ENCODE results near the gene SEPTIN3. TPM values are rescaled to one million over a fixed set of nuclear protein-coding genes. Genes with fewer than 3 reads are reported as not detected.
"Not testable (repeated sequence)": the region's sequence is repeated elsewhere in the genome, so short reads cannot be mapped to it uniquely, and the experiment has no call there.

SEPTIN3 gene
- total RNA-seq, 1 donor from 2014 or later: 1.5 TPM

DNA sequence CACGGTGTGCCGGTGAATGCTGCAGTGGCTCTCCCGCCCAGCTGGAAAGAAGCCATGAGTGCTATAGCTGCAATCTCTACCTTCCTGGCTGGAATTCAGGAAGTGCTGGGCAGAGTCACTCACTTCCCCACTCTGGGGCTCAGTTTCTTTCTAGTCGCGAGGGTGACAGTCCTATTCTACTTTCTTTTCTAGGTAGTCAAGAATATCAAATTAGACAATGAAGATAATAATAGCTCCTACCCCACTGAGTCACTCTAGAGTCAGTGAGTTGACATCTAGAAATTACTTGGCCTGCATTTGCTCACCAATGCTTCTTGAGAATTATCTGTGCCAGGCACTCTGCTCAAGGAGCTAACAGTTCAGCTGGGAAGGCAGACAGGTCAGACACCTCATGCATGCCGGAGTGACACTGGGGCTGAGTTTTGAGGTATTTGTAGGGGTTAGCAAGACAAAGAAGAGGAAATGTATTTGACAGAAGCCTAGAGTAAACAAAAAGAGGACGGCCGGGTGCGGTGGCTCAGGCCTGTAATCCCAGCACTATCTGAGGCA lies 25.5 kb upstream of the SEPTIN3 start:
- Histone ChIP-seq H3K4me3 (no peak overlapping the region), H3K4me1 (peaks cover 19% of the 10 kb centered on the region), H3K9me3 (no peaks in the 10 kb centered on the region), H3K27me3 (no peaks in the 10 kb centered on the region), H3K27ac (no peak overlapping the region), H3K36me3 (no peaks in the 10 kb centered on the region)
- TF ChIP-seq, protein P1, sequence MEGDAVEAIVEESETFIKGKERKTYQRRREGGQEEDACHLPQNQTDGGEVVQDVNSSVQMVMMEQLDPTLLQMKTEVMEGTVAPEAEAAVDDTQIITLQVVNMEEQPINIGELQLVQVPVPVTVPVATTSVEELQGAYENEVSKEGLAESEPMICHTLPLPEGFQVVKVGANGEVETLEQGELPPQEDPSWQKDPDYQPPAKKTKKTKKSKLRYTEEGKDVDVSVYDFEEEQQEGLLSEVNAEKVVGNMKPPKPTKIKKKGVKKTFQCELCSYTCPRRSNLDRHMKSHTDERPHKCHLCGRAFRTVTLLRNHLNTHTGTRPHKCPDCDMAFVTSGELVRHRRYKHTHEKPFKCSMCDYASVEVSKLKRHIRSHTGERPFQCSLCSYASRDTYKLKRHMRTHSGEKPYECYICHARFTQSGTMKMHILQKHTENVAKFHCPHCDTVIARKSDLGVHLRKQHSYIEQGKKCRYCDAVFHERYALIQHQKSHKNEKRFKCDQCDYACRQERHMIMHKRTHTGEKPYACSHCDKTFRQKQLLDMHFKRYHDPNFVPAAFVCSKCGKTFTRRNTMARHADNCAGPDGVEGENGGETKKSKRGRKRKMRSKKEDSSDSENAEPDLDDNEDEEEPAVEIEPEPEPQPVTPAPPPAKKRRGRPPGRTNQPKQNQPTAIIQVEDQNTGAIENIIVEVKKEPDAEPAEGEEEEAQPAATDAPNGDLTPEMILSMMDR (IDR thresholded peaks at IDR 0.05): no peak
- TF ChIP-seq POLR2A (IDR thresholded peaks at IDR 0.05): no peak
- no peak for TF ChIP-seq POLR2AphosphoS5 (IDR thresholded peaks at IDR 0.05; ENCODE audit: insufficient read depth in 1 of 2, low read depth in 1 of 2)
- no peak for DNase-seq (ENCODE audit: extremely low spot score in 2 of 2)
- intact Hi-C loops (cut with DNase I): loop anchor here (10.0 kb wide), 2 partner anchors 119 to 199 kb away; no protein-coding TSS in a partner anchor

DNA sequence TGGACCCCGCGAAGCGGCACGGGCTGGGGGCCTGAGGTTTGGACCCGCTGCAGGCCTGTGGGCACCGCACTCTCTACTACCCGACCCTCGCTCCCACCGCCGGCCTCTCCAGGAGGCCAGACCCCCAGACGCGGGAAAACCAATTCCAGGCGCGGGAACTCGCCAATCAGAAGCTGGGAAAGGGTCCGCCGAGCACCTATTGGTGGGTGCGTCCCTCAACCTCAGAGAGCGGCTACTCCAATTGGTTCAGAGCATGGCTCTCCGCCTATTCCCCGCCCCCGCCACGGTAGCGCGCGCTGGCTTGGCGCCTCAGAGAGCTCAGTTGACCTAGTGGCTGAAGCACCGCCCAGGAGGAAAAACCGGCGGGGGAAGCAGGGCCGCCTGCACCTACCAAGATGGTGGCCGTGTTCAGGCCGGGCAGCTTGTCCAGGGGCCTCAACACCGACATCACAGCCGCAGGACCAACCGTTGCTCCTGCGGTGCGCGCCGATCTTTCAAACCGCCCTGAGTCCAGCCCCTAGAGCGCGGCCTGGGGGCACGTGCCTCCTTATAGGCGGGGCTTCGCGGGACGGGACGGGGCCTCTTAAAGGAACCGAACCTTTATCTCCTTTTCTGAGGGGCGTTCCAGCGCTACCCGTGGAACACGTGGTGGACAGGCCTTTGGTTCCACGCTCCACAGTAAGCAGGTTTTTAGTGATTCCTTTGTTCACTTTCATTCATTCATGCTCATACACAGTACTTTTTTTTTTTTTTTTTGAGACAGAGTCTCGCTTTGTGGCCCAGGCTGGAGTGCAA lies 22.4 kb upstream of the SEPTIN3 start, which contains the start of gene CENPM:
TSS of gene CENPM (minus strand) at position 524 of the 795 bp plus-strand sequence. CDS start at position 448, 76 bp downstream.
- peak; percentile 74 to 78 for TF ChIP-seq POLR2AphosphoS5 (IDR thresholded peaks at IDR 0.05; ENCODE audit: insufficient read depth in 1 of 2, low read depth in 1 of 2)
- no peak for TF ChIP-seq POLR2A (IDR thresholded peaks at IDR 0.05)
- TF ChIP-seq, protein P1 (IDR thresholded peaks at IDR 0.05): no peak
- DNase-seq (ENCODE audit: extremely low spot score in 2 of 2): peak in 1 of 2 donors; percentile 94
- intact Hi-C loops (cut with DNase I): loop anchor here (10.0 kb wide), 2 partner anchors 122 to 202 kb away; no protein-coding TSS in a partner anchor
- Histone ChIP-seq H3K4me3 (peak within 1 kb of the TSS; percentile 57 to 73), H3K4me1 (peaks cover 12% of the 10 kb centered on the region), H3K27me3 (no peaks in the 10 kb centered on the region), H3K9me3 (no peaks in the 10 kb centered on the region), H3K27ac (peak within 1 kb of the TSS; percentile 42), H3K36me3 (no peaks in the 10 kb centered on the region)

DNA sequence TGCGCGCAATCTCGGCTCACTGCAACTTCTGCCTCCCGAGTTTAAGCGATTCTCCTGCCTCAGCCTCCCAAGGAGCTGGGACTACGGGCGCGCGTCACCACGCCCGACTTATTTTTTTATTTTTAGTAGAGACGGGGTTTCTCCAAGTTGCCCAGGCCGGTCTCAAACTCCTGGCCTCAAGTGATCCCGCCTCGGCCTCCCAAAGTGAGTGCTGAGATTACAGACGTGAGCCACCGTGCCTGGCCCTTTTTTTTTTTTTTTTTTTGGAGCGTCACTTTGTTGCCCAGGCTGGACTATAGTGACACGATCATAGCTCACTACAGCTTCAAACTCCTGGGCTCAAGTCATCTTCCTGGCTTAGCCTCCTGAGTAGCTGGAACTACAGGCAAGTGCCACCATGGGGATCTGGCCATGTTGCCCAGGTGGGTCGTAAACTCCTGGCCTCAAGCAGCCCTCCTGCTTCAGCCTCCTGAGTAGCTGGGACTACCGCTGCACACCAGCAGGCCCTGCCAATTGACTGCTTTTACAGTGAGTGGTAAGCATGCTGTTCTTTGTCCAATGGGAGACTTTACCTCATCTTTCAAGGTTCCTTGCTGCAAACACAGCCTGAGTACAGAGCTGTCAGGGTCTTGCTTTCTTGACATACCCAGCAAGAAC lies 21.7 kb upstream of the SEPTIN3 start:
- TF ChIP-seq, protein P1 (IDR thresholded peaks at IDR 0.05): no peak
- no peak for TF ChIP-seq POLR2AphosphoS5 (IDR thresholded peaks at IDR 0.05; ENCODE audit: insufficient read depth in 1 of 2, low read depth in 1 of 2)
- TF ChIP-seq POLR2A (IDR thresholded peaks at IDR 0.05): no peak
- intact Hi-C loops (cut with DNase I): loop anchor here (10.0 kb wide), 2 partner anchors 123 to 203 kb away; no protein-coding TSS in a partner anchor

DNA sequence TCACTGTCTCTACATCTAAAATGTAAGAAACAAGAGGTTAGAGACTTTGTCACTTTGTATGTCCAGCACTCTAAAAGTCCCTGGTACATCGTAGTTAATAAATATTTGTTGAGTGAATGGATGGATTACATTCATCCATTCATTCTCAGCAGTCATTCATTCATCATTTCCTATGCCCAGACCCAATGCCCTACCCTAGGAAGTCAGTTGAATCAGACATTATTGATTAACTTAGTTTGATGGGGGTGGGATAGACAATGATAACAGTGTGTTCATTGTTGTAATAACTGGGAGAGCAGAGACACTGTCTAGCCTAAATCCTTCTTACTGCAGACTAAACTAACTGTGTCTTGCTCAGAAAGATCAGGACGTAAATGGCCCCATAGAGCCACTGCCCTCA lies 21.1 kb upstream of the SEPTIN3 start:
- intact Hi-C loops (cut with DNase I): loop anchor here (10.0 kb wide), 2 partner anchors 123 to 203 kb away; no protein-coding TSS in a partner anchor
- no peaks in the 10 kb centered on the region for H3K9me3 ChIP-seq

More for the DNA sequence above, 21.7 kb upstream of the SEPTIN3 start:
- H3K36me3 ChIP-seq: no peaks in the 10 kb centered on the region
- H3K4me3 ChIP-seq: peak overlapping the region; percentile 57 to 73
- no peak overlapping the region for H3K27ac ChIP-seq
- H3K27me3 ChIP-seq: no peaks in the 10 kb centered on the region
- no peak for DNase-seq (ENCODE audit: extremely low spot score in 2 of 2)
- H3K9me3 ChIP-seq: no peaks in the 10 kb centered on the region
- peaks cover 12% of the 10 kb centered on the region for H3K4me1 ChIP-seq

DNA sequence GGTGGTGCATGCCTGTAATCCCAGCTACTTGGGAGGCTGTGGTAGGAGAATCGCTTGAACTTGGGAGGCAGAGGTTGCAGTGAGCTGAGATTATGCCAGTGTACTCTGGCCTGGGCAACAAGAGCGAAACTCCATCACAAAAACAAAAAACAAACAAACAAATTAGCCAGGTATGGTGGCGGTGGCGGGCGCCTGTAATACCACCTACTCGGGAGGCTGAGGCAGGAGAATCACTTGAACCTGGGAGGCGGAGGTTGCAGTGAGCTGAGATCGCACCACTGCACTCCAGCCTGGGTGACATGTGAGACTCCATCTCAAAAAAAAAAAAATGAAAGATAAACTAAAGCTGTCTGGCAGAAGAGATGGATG lies 20.3 kb upstream of the SEPTIN3 start:
- intact Hi-C loops (cut with DNase I): loop anchor here (10.0 kb wide), 2 partner anchors 124 to 204 kb away; no protein-coding TSS in a partner anchor
- not testable (repeated sequence) for H3K9me3 ChIP-seq; H3K27ac ChIP-seq; H3K4me3 ChIP-seq; DNase-seq (ENCODE audit: extremely low spot score in 2 of 2); H3K27me3 ChIP-seq; H3K36me3 ChIP-seq
- peaks cover 12% of the 10 kb centered on the region for H3K4me1 ChIP-seq

More for the DNA sequence above, 21.1 kb upstream of the SEPTIN3 start:
- Histone ChIP-seq H3K36me3 (no peaks in the 10 kb centered on the region), H3K27me3 (no peaks in the 10 kb centered on the region), H3K4me3 (no peak overlapping the region), H3K27ac (no peak overlapping the region), H3K4me1 (peaks cover 12% of the 10 kb centered on the region)
- no peak for DNase-seq (ENCODE audit: extremely low spot score in 2 of 2)
- no peak for TF ChIP-seq POLR2AphosphoS5 (IDR thresholded peaks at IDR 0.05; ENCODE audit: insufficient read depth in 1 of 2, low read depth in 1 of 2)
- no peak for TF ChIP-seq POLR2A (IDR thresholded peaks at IDR 0.05)
- TF ChIP-seq, protein P1 (IDR thresholded peaks at IDR 0.05): no peak
